Cardiac fibroblast (primary cell): ENCODE results near the gene ADARB1.

Experiments used
- DNase-seq, 2 donors: peaks; one replicate each; pipeline versions ENCODE4 v3.0.0 to v3.0.0-alpha.2; 2010; ENCODE audit warnings: low read depth in 2 of 2
- H3K4me3 ChIP-seq, 2 donors: replicated peaks in 1 of 2; 1 replicate in 1 of 2; 2 replicates in 1 of 2; pipeline ENCODE4 v1.5.1; 2011; ENCODE audit warnings: low read depth in 2 of 2, low read length in 2 of 2, mild to moderate bottlenecking in 2 of 2, moderate library complexity in 1 of 2
- CTCF ChIP-seq: IDR thresholded peaks from one replicate; pipeline ENCODE4 v1.5.1; 2011; ENCODE audit warnings: low read depth, mild to moderate bottlenecking, low read length, inconsistent platforms

Gene ADARB1

GRCh38 chr21:45060675-45061311 lies 13.6 kb upstream of the ADARB1 start:
- no peak for DNase-seq
- no peak overlapping the region for H3K4me3 ChIP-seq
- no peak for TF ChIP-seq CTCF

- no peak for TF ChIP-seq CTCF
- no peak for DNase-seq
- no peak overlapping the region for H3K4me3 ChIP-seq
These were observed 10.3 kb upstream of the ADARB1 start for GRCh38 chr21:45064091-45064490.

- no peak for TF ChIP-seq CTCF
- DNase-seq = no peak
- H3K4me3 ChIP-seq = no peak overlapping the region
These were observed 9.6 kb upstream of the ADARB1 start for GRCh38 chr21:45064618-45065399.

GRCh38 chr21:45067462-45068285 lies 6.7 kb upstream of the ADARB1 start:
- DNase-seq = no peak
- TF ChIP-seq CTCF = no peak
- no peak overlapping the region for H3K4me3 ChIP-seq

- TF ChIP-seq CTCF = no peak
- DNase-seq = no peak
- no peak overlapping the region for H3K4me3 ChIP-seq
These were observed 5.3 kb upstream of the ADARB1 start for GRCh38 chr21:45069085-45069484.

- no peak for TF ChIP-seq CTCF
- no peak overlapping the region for H3K4me3 ChIP-seq
- no peak for DNase-seq
These were observed 4.7 kb upstream of the ADARB1 start for GRCh38 chr21:45069711-45070110.
